Trophoblast cell (in vitro differentiated cells and primary cell): Measurements from ENCODE around the gene TUFT1.

Experiments
- DNase-seq, 2 donors: peaks; one replicate each; pipeline ENCODE4 v3.0.0-alpha.2; 2016
- H2AFZ ChIP-seq: 2 replicates; pipeline ENCODE4 v1.6.1; 2013; ENCODE audit warnings: low read length, moderate library complexity, mild to moderate bottlenecking; ENCODE audit not compliant: insufficient read depth, poor library complexity
- H2AK5ac ChIP-seq: 2 replicates; pipeline ENCODE4 v1.6.1; 2013; ENCODE audit warnings: mild to moderate bottlenecking, low read length
- H2BK120ac ChIP-seq: 2 replicates; pipeline ENCODE4 v1.6.1; 2013; ENCODE audit warnings: low read length, mild to moderate bottlenecking, moderate library complexity; ENCODE audit not compliant: insufficient read depth, poor library complexity
- H2BK12ac ChIP-seq: 2 replicates; pipeline ENCODE4 v1.6.1; 2013; ENCODE audit warnings: mild to moderate bottlenecking, low read length, moderate library complexity
- H2BK5ac ChIP-seq: 2 replicates; pipeline ENCODE4 v1.6.1; 2013; ENCODE audit warnings: low read length, low read depth, moderate library complexity, mild to moderate bottlenecking; ENCODE audit not compliant: poor library complexity
- H3K14ac ChIP-seq: 2 replicates; pipeline ENCODE4 v1.6.1; 2013; ENCODE audit warnings: mild to moderate bottlenecking, low read length
- H3K18ac ChIP-seq: 2 replicates; pipeline ENCODE4 v1.6.1; 2013; ENCODE audit warnings: mild to moderate bottlenecking, low read length
- H3K23ac ChIP-seq: 2 replicates; pipeline ENCODE4 v1.6.1; 2013; ENCODE audit warnings: low read length
- H3K27ac ChIP-seq: 2 replicates; pipeline ENCODE4 v1.5.1; 2013; ENCODE audit warnings: low read depth, mild to moderate bottlenecking, inconsistent platforms, low read length, moderate library complexity
- H3K27me3 ChIP-seq: 2 replicates; pipeline ENCODE4 v1.6.1; 2013; ENCODE audit warnings: inconsistent platforms, mild to moderate bottlenecking, low read length, moderate library complexity; ENCODE audit not compliant: insufficient read depth
- H3K36me3 ChIP-seq, 2 experiments: 1 replicate in 1 of 2; 2 replicates in 1 of 2; pipeline ENCODE4 v1.6.1; 2013; ENCODE audit warnings: low read length in 2 of 2, mild to moderate bottlenecking in 2 of 2, moderate library complexity in 1 of 2; ENCODE audit not compliant: insufficient read depth in 2 of 2, control insufficient read depth in 1 of 2
- H3K4ac ChIP-seq: 2 replicates; pipeline ENCODE4 v1.6.1; 2013; ENCODE audit warnings: low read depth, mild to moderate bottlenecking, low read length, moderate library complexity
- H3K4me1 ChIP-seq, 2 experiments: 1 replicate in 1 of 2; 2 replicates in 1 of 2; pipeline ENCODE4 v1.6.1; 2013; ENCODE audit warnings: low read length in 2 of 2, mild to moderate bottlenecking in 2 of 2, moderate library complexity in 1 of 2; ENCODE audit not compliant: insufficient read depth in 2 of 2, control insufficient read depth in 1 of 2
- H3K4me2 ChIP-seq: 2 replicates; pipeline ENCODE4 v1.6.1; 2013; ENCODE audit warnings: inconsistent platforms, mild to moderate bottlenecking, low read length, moderate library complexity
- H3K4me3 ChIP-seq: 2 replicates; pipeline ENCODE4 v1.5.1; 2013; ENCODE audit warnings: mild to moderate bottlenecking, low read depth, low read length, inconsistent platforms
- H3K79me1 ChIP-seq: one replicate; pipeline ENCODE4 v1.6.1; 2013; ENCODE audit warnings: low read length
- H3K79me2 ChIP-seq: 2 replicates; pipeline ENCODE4 v1.6.1; 2013; ENCODE audit warnings: low read length, mild to moderate bottlenecking; ENCODE audit not compliant: control insufficient read depth, insufficient read depth, poor library complexity
- H3K9ac ChIP-seq: 2 replicates; pipeline ENCODE4 v1.6.1; 2013; ENCODE audit warnings: mild to moderate bottlenecking, low read length
- H3K9me3 ChIP-seq: 2 replicates; pipeline ENCODE4 v1.6.1; 2013; ENCODE audit warnings: low read depth, mild to moderate bottlenecking, control low read depth, inconsistent platforms, low read length; ENCODE audit not compliant: insufficient read depth
- H4K12ac ChIP-seq: 2 replicates; pipeline ENCODE4 v1.6.1; 2013; ENCODE audit warnings: low read depth, mild to moderate bottlenecking, low read length, moderate library complexity
- H4K8ac ChIP-seq: 2 replicates; pipeline ENCODE4 v1.6.1; 2013; ENCODE audit warnings: low read depth, mild to moderate bottlenecking, low read length, moderate library complexity
- H4K91ac ChIP-seq: one replicate; pipeline ENCODE4 v1.6.1; 2013; ENCODE audit warnings: low read depth, mild to moderate bottlenecking, low read length, moderate library complexity
- WGBS: extraction: QIAGEN DNeasy Blood & Tissue Kit; methylation state at CpG from one replicate; pipeline ENCODE4 v1.1.7; 2013; ENCODE audit warnings: missing lambda C conversion rate; ENCODE audit not compliant: insufficient read length, insufficient coverage; ENCODE audit errors: extremely low coverage; 5-methylcytosine and 5-hydroxymethylcytosine counted together

The TUFT1 gene

GRCh38 chr1:151615711-151616504 is 75.8 kb downstream of the TUFT1 start:
- no peak overlapping the region for H3K14ac ChIP-seq
- H3K9ac ChIP-seq, result no peak overlapping the region
- H4K91ac ChIP-seq, result no peak overlapping the region
- H3K23ac ChIP-seq, result no peak overlapping the region
- no peaks in the 10 kb centered on the region for H3K36me3 ChIP-seq
- peaks cover 6 to 10% of the 10 kb centered on the region in 2 experiments for H3K4me1 ChIP-seq
- H2BK12ac ChIP-seq, result no peak overlapping the region
- no peak overlapping the region for H3K4ac ChIP-seq
- H3K27ac ChIP-seq, result no peak overlapping the region
- no CpG with 5 or more reads among the region's 4 CpGs for WGBS
- H2BK120ac ChIP-seq, result no peak overlapping the region
- H4K12ac ChIP-seq, result no peak overlapping the region
- H3K27me3 ChIP-seq, result no peaks in the 10 kb centered on the region
- H3K4me2 ChIP-seq, result no peak overlapping the region
- H2AFZ ChIP-seq, result no peak overlapping the region
- H4K8ac ChIP-seq, result no peak overlapping the region
- H2AK5ac ChIP-seq, result no peak overlapping the region
- peak in 1 of 2 donors; percentile 17 for DNase-seq
- no peak overlapping the region for H3K18ac ChIP-seq
- no peak overlapping the region for H2BK5ac ChIP-seq
- peaks cover 9% of the 10 kb centered on the region for H3K79me1 ChIP-seq
- no peaks in the 10 kb centered on the region for H3K9me3 ChIP-seq
- H3K4me3 ChIP-seq, result no peak overlapping the region
- peaks cover 8% of the 10 kb centered on the region for H3K79me2 ChIP-seq

GRCh38 chr1:151616505-151616849 is 76.4 kb downstream of the TUFT1 start:
- Histone ChIP-seq H3K14ac (no peak overlapping the region), H2BK12ac (no peak overlapping the region), H3K23ac (no peak overlapping the region), H3K79me1 (peaks cover 9% of the 10 kb centered on the region), H4K91ac (no peak overlapping the region), H3K4ac (peak overlapping the region; percentile 40), H3K4me3 (no peak overlapping the region), H3K4me2 (no peak overlapping the region), H2AFZ (no peak overlapping the region), H4K8ac (no peak overlapping the region), H3K9me3 (no peaks in the 10 kb centered on the region), H3K27me3 (no peaks in the 10 kb centered on the region), H2AK5ac (no peak overlapping the region), H3K79me2 (peaks cover 8% of the 10 kb centered on the region), H3K9ac (no peak overlapping the region), H3K27ac (no peak overlapping the region), H2BK5ac (no peak overlapping the region), H2BK120ac (no peak overlapping the region), H4K12ac (no peak overlapping the region), H3K4me1 (peaks cover 4 to 6% of the 10 kb centered on the region in 2 experiments), H3K18ac (no peak overlapping the region), H3K36me3 (no peaks in the 10 kb centered on the region)
- DNase-seq, result no peak
- WGBS, result no CpG with 5 or more reads among the region's 3 CpGs

- no peak overlapping the region for H3K23ac ChIP-seq
- H4K8ac ChIP-seq, result no peak overlapping the region
- H3K4me3 ChIP-seq, result no peak overlapping the region
- H2BK5ac ChIP-seq, result no peak overlapping the region
- no peak overlapping the region for H3K27ac ChIP-seq
- no peak overlapping the region for H4K12ac ChIP-seq
- H3K4me1 ChIP-seq, result peaks cover 4 to 6% of the 10 kb centered on the region in 2 experiments
- H2BK12ac ChIP-seq, result no peak overlapping the region
- no peak overlapping the region for H3K14ac ChIP-seq
- no peak for DNase-seq
- no CpG with 5 or more reads among the region's 3 CpGs for WGBS
- H3K4me2 ChIP-seq, result no peak overlapping the region
- no peaks in the 10 kb centered on the region for H3K9me3 ChIP-seq
- H3K4ac ChIP-seq, result peak overlapping the region; percentile 79
- H2AK5ac ChIP-seq, result no peak overlapping the region
- no peak overlapping the region for H2BK120ac ChIP-seq
- no peaks in the 10 kb centered on the region for H3K79me2 ChIP-seq
- no peaks in the 10 kb centered on the region for H3K36me3 ChIP-seq
- no peak overlapping the region for H3K9ac ChIP-seq
- no peak overlapping the region for H2AFZ ChIP-seq
- no peaks in the 10 kb centered on the region for H3K27me3 ChIP-seq
- H3K18ac ChIP-seq, result no peak overlapping the region
- no peaks in the 10 kb centered on the region for H3K79me1 ChIP-seq
- H4K91ac ChIP-seq, result no peak overlapping the region
Observed at GRCh38 chr1:151618003-151618402, 77.9 kb downstream of the TUFT1 start.

GRCh38 chr1:151618470-151618869 is 78.4 kb downstream of the TUFT1 start:
- peaks cover 0 to 2% of the 10 kb centered on the region in 2 experiments for H3K4me1 ChIP-seq
- H3K23ac ChIP-seq, result no peak overlapping the region
- no peak for DNase-seq
- no peak overlapping the region for H3K4me3 ChIP-seq
- H3K27me3 ChIP-seq, result no peaks in the 10 kb centered on the region
- H2AFZ ChIP-seq, result no peak overlapping the region
- H3K14ac ChIP-seq, result no peak overlapping the region
- no peak overlapping the region for H4K8ac ChIP-seq
- no peak overlapping the region for H2BK120ac ChIP-seq
- no peak overlapping the region for H3K18ac ChIP-seq
- no peak overlapping the region for H2AK5ac ChIP-seq
- no peak overlapping the region for H2BK5ac ChIP-seq
- H4K12ac ChIP-seq, result no peak overlapping the region
- H3K9ac ChIP-seq, result no peak overlapping the region
- H3K79me1 ChIP-seq, result no peaks in the 10 kb centered on the region
- no peak overlapping the region for H3K27ac ChIP-seq
- peaks cover 0 to 2% of the 10 kb centered on the region in 2 experiments for H3K36me3 ChIP-seq
- no peak overlapping the region for H3K4ac ChIP-seq
- no peak overlapping the region for H3K4me2 ChIP-seq
- no peak overlapping the region for H4K91ac ChIP-seq
- H3K79me2 ChIP-seq, result peaks cover 3% of the 10 kb centered on the region
- H2BK12ac ChIP-seq, result no peak overlapping the region
- no peaks in the 10 kb centered on the region for H3K9me3 ChIP-seq
